GM19239 (cell line): ENCODE data around the gene MAPK13.
"Not testable (repeated sequence)": the region's sequence is repeated elsewhere in the genome, so short reads cannot be mapped to it uniquely, and the experiment has no call there.

Experiments used
- DNase-seq: peaks from one replicate; pipeline ENCODE4 v3.0.0; 2011; ENCODE audit warnings: low spot score; ENCODE audit not compliant: insufficient read length
- FAIRE-seq: peaks from 2 replicates; lab custom pipeline; 2011; peaks lifted over from hg19 to GRCh38; lab: Jason Lieb, UNC

Gene MAPK13

DNA sequence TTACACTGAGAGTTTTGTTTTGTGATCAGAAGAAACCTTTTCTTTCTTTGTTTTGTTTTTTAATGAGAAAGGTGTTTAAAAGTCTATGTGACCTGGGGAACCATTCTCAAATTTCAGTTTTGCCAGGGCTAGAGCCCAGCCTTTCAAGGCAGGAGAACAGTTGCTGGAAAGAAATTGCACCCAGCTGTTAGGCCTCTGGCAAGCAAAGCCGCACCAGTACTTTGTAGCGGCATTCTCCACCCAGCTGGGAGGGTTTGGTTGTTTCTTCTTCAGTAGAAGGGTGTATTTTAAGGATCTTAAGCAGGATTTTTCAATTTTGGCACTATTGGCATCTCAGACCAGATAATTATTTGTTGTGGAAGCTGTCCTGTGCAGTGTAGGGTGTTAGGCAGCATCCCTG is 16.6 kb upstream of the MAPK13 start:
- FAIRE-seq (peak; percentile 33), DNase-seq (no peak)

DNA sequence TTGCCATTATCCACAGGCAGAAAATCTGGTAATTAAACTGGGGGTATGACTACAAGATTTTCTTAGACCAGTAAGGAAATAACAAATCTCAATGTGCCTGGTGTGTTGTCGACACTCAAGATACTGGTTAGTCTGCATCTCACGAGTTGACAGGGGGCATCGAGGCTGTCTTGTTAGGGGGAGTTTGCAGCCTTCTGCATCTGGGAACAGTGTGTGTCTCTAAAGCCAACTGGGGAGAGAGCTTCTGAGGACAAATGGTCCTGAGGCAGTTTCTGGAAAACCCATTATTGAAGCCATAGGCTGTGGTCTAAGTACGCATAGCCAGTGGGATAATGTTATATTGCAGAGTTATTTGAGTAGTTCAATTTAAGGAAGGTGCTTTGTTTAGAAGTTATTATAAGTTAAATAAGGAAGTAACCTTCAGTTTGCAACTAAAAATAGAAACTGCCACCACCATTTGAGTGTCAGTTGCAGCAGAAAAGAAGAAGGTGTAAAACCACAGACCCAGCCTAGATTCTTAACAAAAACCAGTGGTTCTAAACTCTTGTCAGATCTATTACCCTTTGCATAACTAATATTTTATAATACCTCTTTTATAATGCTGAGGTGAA is 15.4 kb upstream of the MAPK13 start:
- DNase-seq (no peak), FAIRE-seq (peak; percentile 68)

DNA sequence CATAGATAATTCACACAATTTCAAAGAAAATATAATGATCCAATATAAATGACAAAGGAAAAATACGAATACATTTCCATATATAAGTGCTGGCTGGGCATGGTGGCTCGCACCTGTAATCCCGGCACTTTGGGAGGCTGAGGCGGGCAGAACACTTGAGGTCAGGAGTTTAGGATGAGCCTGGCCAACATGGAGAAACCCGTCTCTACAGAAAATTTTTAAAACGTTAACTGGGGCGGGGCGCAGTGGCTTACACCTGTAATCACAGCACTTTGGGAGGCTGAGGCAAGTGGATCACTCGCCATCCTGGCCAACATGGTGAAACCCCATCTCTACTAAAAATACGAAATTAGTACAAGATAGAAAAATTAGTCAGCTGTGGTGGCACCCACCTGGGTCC is 14.9 kb upstream of the MAPK13 start:
- DNase-seq: no peak
- peak; percentile 39 for FAIRE-seq

DNA sequence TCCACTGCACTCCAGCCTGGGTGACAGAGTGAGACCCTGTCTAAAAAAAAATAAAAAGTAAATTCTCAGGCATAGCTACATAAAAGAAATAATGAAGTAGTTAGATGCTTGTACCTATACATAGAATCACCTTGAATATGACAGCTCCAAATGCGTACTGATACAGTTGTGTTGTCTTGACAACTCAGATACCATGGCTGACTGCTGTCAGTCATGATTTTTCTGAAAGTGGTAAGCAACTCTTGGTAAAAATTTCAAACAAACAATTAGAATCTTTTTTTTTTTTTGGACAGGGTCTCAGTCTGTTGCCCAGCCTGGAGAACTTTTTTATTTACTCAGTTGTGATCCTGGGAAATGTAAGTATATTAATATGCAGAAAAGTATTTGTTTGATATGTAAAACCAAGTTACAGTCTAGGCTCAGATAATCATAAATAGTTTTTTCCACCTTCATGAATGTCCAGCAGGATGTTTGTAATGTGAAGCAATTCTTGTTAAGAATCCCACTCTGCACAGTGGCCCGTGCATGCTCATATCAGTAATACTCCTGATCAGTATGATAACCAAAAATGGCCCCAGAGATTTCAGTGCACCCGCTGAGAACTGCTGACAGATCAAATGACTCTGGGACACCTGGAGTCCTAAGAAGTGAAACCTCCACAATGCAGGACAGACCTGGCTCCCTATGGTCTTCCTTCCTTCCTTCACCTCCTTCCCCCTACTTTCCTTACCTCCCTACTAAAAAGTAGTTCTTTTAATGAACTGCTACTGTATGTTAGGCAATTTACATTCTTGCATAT is 14.0 kb upstream of the MAPK13 start:
- DNase-seq (no peak), FAIRE-seq (no peak)

DNA sequence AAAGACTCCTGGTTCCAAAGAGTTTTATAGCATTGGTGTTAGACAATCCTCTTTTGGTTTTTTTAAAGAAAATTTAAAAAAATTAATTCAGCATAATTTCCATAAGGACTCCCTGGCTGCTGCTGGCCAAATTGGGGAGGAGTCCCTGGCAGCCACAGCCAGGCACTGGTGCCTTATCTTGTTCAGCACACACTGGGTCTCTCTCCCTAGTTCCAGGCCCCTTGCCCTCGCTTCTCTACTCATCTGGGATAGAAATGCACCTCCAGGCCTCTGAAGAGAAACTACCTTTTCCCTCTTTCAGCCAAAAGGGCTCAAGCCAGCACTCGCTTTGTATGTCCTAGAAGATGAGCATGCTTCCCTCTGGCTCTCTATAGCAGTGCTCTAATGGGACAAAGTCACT is 13.4 kb upstream of the MAPK13 start:
- DNase-seq: no peak
- no peak for FAIRE-seq

DNA sequence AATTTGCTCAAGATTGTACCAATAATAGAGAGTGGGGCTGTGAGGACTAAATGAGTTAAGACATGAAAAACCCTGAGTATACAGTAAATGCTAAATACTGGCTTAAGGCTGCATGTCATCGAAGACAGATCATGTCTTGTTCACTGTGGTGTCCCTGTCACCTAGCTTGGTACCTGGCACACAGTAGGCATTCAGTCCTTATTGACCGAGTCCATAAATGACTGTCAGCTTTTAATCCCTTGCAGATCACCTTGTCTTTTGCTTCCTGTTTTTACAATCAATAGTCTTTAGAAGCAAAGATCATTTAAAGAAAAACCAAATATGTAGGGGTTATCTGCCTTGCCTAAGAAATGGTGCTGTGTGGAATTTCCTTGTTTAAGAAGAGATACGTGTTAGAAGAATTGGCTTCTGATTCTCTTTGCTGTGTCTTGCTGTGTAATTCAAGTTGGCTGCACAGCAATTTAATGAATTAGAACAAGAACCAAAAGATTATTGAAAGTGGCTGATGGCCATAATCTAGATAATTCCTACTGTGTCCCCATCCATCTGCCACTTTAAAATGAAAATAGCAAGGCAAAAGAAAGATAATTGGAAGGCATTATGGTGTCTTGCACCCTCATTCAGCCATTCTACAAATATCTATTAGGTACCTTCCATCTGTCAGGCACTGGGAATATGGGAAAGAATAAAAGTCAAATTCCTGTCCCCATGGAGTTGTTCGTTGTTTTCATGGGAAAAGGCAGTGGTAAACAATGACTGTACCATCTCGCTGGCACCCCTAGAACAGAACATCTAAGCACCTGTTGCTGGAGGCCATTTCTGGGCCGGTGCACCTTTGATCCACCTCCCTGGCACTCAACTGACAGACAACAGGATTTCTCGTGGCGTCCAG is 12.4 kb upstream of the MAPK13 start:
- DNase-seq (no peak), FAIRE-seq (no peak)

DNA sequence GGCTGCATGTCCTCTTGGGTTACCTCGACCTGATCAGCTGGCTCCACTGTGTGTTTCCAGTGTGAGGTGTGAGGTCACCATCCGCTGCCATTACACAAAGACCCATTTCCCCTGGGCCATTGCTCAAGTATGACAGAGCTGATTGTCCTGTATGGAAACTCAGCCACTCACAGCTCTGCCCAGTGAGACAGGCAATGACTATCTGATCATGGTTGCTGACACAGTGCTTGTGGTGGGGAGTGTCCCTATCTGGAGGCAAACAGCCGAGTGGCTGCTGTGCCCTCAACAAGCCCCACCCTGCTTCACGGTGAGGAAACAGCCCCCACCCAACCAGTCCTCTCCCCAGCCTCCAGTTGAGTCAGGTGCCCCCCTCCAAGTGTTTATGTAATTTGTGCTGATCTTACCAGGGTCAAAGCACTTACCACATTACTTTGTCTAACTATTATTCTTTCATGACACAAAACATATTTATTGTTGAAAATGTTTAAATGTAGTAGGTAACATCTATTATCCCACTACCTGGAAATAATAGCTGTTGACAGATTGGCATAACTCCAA is 11.7 kb upstream of the MAPK13 start:
- FAIRE-seq: no peak
- DNase-seq: no peak

DNA sequence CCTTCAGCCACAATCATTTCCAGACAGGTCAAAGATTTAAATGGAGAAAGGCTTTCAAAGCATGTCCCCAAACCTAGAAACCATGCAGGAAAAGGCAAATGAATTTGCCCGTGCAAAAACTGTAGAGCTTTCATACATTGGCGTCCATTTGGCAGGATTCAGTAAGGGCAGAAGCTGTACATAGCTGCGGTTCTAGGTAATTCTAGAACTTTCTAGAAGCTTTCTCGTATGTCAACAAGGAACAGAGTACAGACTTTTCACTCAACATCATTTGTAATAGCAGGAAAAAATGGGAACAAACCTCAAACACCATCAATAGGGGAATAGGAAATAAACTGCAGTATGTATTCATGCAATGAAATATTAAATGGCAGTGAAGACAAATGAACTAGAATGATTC is 11.1 kb upstream of the MAPK13 start:
- no peak for FAIRE-seq
- DNase-seq: no peak

DNA sequence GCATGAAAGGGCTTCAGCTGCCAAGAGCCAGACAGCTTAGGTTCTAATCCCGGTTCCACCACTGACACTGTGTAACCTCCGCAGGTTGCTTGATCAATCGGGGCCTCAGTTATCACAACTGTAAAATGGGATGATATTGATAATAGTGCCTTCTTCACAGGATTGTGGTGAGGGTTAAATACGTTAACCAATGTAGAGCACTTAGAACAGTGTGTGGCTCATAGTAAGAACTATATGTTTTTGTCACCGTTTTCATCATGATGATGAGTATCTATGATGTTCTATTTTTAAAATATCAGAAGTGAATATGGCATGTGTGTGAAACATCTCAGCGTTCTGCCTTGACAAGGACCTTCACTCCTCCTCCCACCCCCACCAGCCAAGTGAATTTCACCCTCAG is 10.3 kb upstream of the MAPK13 start:
- DNase-seq (no peak), FAIRE-seq (no peak)

DNA sequence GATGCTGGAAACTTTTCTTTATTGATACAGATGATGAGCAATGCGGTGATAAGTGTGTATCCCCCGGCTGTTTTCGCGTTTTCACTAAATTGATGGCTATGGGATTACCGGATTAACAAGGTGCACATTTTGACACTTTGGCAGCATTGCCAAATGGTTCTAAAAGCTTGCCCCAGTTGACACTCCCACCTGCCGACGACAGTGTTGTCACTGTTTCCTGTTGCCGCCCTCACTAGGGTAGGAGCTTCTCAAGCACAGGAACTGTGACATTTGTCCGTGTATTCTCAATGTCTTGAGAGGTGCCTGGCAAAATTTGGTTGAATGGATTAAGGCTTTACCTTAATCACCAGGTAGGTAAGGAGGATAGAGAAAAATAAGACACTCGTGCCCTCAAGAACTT is 9.8 kb upstream of the MAPK13 start:
- DNase-seq (no peak), FAIRE-seq (peak; percentile 87)

DNA sequence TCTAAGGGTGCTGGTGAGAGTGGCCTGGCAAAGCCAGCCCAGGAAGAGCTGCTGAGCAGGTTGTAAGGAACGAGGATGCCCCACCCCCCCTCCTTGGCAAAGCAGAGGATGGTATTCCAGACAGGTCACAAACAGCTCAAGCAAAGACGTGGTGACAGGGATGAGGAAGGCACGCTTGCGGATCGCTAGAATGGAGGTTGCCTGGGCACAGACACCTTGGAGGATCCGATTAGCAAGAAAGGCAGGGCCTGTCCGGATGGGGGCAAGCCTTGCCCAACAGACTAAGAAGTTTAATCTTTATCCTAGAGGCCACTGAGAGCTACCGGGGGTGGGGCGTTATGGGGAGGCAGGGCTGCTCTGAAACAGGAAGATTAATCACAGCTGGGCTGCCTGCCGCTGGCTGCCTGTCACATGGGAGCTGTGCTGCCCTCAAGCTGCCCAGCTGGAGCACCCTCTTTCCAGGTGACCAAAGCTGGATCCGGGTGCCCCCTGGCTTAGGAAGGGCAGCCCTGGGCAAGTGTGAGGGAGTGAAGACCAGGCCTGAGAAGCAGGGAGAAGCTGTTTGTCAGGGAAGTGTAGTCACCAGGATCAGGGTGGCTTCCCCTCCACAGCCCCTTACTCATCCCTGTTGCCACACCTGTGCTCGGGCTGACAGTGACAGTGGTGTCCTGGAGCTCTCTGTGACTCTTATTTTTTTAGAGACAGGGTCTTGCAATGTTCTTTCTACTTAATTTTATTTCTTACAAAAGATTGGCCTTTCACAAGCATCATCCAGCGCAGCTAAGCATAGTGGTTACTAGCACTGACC is 9.1 kb upstream of the MAPK13 start:
- no peak for DNase-seq
- peak; percentile 14 for FAIRE-seq

DNA sequence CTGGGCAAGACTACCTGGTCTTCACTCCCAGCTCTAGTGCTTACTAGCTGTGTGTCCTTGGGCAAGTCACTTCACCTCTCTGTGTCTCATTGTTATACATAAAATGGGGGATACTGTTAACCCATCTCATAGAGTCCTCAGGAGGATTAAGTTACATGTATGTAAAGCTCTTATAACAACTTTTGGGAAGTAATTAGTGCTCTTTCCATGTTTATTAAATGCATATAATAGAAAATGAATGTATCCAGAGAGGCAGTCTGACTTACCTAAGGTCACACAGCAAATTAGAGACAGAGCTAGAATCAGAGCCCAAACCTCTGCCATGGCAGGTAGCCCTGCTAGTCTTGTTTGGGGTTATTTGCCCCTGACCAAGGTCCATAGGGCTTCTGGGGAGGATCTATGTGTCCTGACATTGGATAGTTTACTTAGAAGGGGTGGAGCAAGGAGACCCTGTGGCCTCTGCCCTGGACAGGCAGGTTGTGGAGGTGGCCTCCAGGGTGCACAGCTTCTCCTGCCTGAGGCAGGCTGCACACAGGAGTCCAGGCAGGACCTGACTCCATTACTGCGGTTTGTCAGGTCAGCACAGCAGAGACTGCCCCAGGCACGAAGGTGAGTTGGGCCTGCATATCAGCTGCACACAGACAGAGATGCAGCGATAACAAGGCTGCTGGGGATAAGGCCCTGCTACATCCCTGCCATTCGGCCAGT is 8.4 kb upstream of the MAPK13 start:
- DNase-seq (no peak), FAIRE-seq (no peak)

DNA sequence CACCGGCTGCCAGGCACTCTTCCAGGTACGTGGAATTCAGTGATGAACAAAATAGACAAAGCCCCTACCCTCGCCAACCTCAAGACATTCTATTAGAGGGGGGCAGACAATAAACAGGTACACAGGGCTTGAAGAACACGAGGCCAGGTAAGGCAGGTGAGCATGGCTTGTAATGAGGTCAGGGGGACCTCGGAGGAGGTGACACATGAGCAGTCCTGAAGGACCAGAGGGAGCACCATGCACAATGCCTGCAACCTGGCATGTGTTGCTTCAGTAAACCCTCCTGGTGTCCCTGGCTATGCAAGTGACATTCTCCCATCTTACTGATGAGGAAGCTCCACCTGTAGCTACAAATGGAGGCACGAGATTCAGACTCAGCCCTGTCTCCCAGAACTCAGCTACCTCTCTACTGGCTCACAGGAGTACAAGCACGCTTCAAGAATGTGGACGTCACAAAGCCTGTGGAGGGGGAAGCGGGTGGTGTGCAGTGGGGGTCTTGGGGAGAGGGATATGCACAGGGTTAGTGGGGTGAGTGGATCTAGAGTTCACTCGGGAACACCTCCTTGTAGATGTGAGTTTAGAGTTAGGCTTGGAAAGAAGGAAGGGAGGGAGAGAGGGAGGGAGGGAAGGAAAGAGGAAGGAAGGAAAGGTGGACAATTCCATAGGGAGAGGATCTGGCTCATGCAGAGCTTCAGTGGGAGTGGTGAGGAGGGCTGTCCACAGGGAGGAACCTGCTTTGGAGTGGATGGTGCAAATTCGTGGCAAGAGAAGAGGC is 7.6 kb upstream of the MAPK13 start:
- FAIRE-seq: no peak
- DNase-seq: no peak

DNA sequence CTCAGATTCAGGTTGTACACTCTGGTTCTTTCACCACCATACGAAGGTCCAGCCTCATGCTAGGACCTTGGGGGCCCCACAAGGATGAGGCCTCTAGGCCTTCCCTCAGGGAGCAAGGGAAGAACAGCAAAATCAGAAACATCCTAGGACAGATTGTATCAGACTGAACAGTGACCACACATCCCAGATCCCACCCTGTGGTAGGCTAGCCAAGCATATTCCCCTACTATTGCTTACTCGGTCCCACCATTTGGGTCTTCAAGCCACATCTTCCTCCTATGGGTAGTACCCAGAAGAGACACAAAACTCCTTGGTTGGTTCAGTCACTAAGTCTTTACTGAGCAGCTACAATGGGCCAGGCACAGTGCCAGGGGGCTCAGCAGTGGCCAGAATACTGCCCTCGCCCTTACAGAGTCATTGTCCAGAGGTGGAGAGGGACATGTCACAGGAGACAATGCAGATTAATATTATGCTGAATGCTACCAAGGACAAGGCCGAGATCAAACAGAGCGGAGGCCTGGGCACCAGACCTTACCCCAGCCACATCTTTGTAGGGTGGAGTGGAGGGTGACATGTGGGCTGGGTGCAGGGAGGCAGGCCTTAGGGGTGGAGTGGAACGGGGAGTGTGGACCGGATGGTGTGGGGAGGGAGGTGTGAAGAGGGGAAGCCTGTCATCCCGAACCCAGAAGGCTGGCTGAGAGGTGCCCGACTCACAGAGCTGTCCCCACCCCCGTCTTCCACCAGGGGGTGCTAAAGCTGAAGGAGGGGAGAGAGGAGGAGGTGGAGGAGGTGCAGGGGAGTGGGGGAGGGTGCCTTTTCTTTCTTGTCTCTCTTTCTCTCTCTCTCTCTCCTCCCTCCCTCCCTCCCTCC is 6.8 kb upstream of the MAPK13 start:
- DNase-seq (peak; percentile 64), FAIRE-seq (peak; percentile 23)

DNA sequence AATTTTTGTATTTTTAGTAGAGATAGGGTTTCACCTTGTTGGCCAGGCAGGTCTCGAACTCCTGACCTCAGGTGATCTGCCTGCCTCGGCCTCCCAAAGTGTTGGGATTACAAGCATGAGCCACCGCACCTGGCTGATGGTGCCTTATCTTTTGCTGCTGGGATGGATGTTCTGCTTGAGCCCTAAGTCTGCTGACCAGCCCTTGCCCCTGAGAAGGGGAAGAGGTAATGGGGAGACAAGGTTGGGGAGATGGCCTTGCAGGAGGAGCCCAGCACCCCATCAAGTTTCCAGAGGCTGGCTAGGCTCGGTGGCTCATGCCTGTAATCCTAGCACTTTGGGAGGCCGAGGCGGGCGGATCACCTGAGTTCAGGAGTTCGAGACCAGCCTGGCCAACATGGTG is 6.0 kb upstream of the MAPK13 start:
- FAIRE-seq, DNase-seq: not testable (repeated sequence)

DNA sequence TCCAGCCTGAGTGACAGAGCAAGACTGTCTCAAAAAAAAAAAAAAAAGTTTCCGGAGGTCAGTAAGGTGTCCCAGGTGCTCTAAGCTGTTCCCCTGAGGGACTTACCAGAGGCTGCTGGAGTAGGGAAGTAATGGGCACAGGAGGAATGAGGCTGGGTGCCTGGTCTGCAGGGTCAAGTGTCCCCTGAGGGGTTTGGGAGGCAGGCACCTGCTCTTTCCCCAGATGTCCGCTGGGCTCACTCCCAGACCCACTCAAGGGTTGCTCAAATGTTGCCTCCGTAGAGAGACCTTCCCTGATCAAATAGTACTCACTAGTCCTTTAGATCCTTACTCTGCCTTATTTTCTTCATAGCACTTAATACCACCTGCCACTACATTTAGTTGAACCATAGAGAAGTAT is 5.4 kb upstream of the MAPK13 start:
- FAIRE-seq (no peak), DNase-seq (no peak)

DNA sequence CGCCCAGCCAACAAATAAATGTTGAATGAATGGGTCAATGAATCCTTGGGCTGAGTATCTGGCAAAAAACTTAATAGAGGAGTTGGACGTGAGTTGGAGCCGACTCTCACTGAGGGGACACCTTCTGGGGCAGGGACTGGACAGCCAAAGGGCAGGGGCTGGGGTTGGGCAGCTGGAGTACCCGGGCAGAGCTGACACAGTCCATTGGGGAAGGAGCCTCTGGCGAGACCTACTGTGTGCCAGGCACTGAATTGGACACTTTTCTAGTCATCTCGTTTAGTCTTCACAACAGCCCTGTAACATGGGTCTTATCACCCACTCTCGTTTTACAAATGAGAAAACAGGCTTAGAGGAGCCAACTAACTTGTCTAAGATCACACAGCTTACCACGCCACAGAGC is 4.7 kb upstream of the MAPK13 start:
- DNase-seq: no peak
- FAIRE-seq: no peak

DNA sequence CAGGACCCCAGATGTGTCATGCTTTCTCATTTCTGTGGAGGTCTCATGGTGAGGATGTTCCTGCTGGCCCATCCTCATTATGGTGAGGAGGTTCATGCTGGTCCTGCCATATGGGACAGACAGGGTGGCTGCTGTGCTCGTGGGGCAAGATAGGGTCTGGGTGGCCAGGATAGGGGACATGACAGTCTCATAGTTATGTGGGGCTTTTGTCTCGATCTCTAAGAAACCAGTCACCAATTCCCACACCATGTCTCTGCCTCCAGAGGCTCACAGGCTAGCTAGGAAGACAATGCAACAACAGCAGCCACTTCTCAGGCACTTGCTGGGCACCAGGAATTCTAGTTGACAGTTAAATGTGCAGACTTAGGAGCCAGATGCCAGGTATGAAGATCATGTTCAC is 4.2 kb upstream of the MAPK13 start:
- FAIRE-seq (no peak), DNase-seq (no peak)
